K562 (cell line): Measurements from ENCODE around the gene GPN3. TPM values are rescaled to one million over a fixed set of nuclear protein-coding genes. Genes with fewer than 3 reads are reported as not detected.
A peak's percentile ranks its signal among the peaks of the same experiment; 100 is the strongest.
"Not testable (repeated sequence)": the region's sequence is repeated elsewhere in the genome, so short reads cannot be mapped to it uniquely, and the experiment has no call there.

Experiments used
- ATAC-seq: fragments of 200-7000 bp; cut with Tn5 transposase; 3 replicates; pipeline ENCODE4 v1.9.1; 2020; ENCODE audit warnings: moderate library complexity
- BruUV-seq: library from RNA; stranded (reverse); fragments of 400-500 nt; replicated peaks from 2 replicates; lab custom pipeline; 2021; lab: Mats Ljungman, UMichigan
- CTCF ChIA-PET: fragments of 300-600 bp; formaldehyde crosslinking; extraction: SDS; loops from one replicate; lab custom pipeline; 2021; ENCODE audit warnings: low intra/inter-chr PET ratio; lab: Yijun Ruan, JAX
- POLR2A ChIA-PET: fragments of 300-600, 350-650 bp; sonication (Branson Sonifier 250); formaldehyde crosslinking; extraction: SDS; loops from one replicate; lab custom pipeline; 2021; ENCODE audit warnings: antibody characterized with exemption, inconsistent platforms; lab: Yijun Ruan, JAX
- DNase-seq, 4 experiments: peaks; one replicate each; pipeline versions ENCODE4 v3.0.0 to v3.0.0-alpha.2; 2011 to 2018; ENCODE audit warnings: low spot score in 3 of 4, mixed read lengths in 3 of 4; ENCODE audit errors: extremely low read depth in 1 of 4
- FAIRE-seq: peaks from 2 replicates; lab custom pipeline; 2011; peaks lifted over from hg19 to GRCh38; lab: Jason Lieb, UNC
- H2AFZ ChIP-seq: 2 replicates; pipeline ENCODE4 v1.6.0; 2011; ENCODE audit warnings: low read depth, low read length, control low read depth, inconsistent platforms
- H3K27ac ChIP-seq: fragments of 200-600 bp; 3 replicates; pipeline ENCODE4 v1.8.0; 2011; ENCODE audit warnings: low read depth, mild to moderate bottlenecking, control low read depth, inconsistent platforms, low read length, moderate library complexity, mixed read lengths; ENCODE audit errors: extremely low read depth
- H3K27me3 ChIP-seq, 2 experiments: fragments of 300-600 bp in 1 of 2; 2 replicates in 1 of 2; 3 replicates in 1 of 2; pipeline versions ENCODE4 v1.6.0 to v1.8.0; 2011; ENCODE audit warnings: inconsistent platforms in 2 of 2, low read length in 2 of 2, mild to moderate bottlenecking in 1 of 2, mixed read lengths in 1 of 2, moderate library complexity in 1 of 2; ENCODE audit not compliant: control insufficient read depth in 2 of 2, insufficient read depth in 2 of 2
- H3K36me3 ChIP-seq: fragments of 300-600 bp; 3 replicates; pipeline ENCODE4 v1.8.0; 2011; ENCODE audit warnings: mild to moderate bottlenecking, low read length, inconsistent platforms; ENCODE audit not compliant: control insufficient read depth, insufficient read depth
- H3K4me1 ChIP-seq, 2 experiments: fragments of 200-600 bp in 1 of 2; replicated peaks in 1 of 2; 2 replicates in 1 of 2; 3 replicates in 1 of 2; pipeline versions ENCODE4 v1.5.1 to v1.8.0; 2011; ENCODE audit warnings: inconsistent platforms in 2 of 2, low read length in 2 of 2, mild to moderate bottlenecking in 1 of 2, mixed read lengths in 1 of 2, moderate library complexity in 1 of 2; ENCODE audit not compliant: control insufficient read depth in 2 of 2, insufficient read depth in 2 of 2
- H3K4me2 ChIP-seq: 2 replicates; pipeline ENCODE4 v1.6.1; 2011; ENCODE audit warnings: low read length, control low read depth, inconsistent platforms, mixed read lengths; ENCODE audit not compliant: insufficient read depth
- H3K4me3 ChIP-seq: fragments of 200-600 bp; sonication (generic), shearing (Covaris generic); 2 replicates; pipeline ENCODE4 v1.5.1; 2016; ENCODE audit warnings: control low read depth, inconsistent platforms
- H3K79me2 ChIP-seq: fragments of 200-600 bp; 3 replicates; pipeline ENCODE4 v1.8.0; 2011; ENCODE audit warnings: low read length, inconsistent platforms; ENCODE audit not compliant: control insufficient read depth, insufficient read depth
- H3K9ac ChIP-seq, 2 experiments: 2 replicates each; pipeline versions ENCODE4 v1.6.0 to v1.6.1; 2011; ENCODE audit warnings: low read depth in 2 of 2, low read length in 2 of 2, control low read depth in 1 of 2, inconsistent platforms in 1 of 2, mild to moderate bottlenecking in 1 of 2, mixed read lengths in 1 of 2; ENCODE audit not compliant: insufficient read depth in 1 of 2
- H3K9me1 ChIP-seq: one replicate; pipeline ENCODE4 v1.6.0; 2011; ENCODE audit warnings: inconsistent platforms, mild to moderate bottlenecking, low read length, moderate library complexity; ENCODE audit not compliant: control insufficient read depth, insufficient read depth
- H3K9me3 ChIP-seq: replicated peaks from 2 replicates; pipeline ENCODE4 v1.5.1; 2011; ENCODE audit warnings: low read depth, low read length, inconsistent platforms; ENCODE audit not compliant: control insufficient read depth, insufficient read depth
- H4K20me1 ChIP-seq: replicated peaks from 2 replicates; pipeline ENCODE4 v1.6.1; 2011; ENCODE audit warnings: low read length, inconsistent platforms, mixed read lengths; ENCODE audit not compliant: control insufficient read depth, insufficient read depth
- ADNP ChIP-seq: fragments of 200-800 bp; sonication (Bioruptor generic); IDR thresholded peaks from 2 replicates; pipeline ENCODE4 v1.6.1; 2016; ENCODE audit warnings: missing genetic modification characterization, missing compliant biosample characterization
- ATF7 ChIP-seq: fragments of 450-650 bp; IDR thresholded peaks from 2 replicates; pipeline ENCODE4 v1.7.1; 2014; ENCODE audit warnings: mild to moderate bottlenecking, moderate library complexity
- GABPA ChIP-seq: fragments of 200-800 bp; sonication (Bioruptor generic); conservative IDR thresholded peaks from 2 replicates; pipeline ENCODE4 v1.6.1; 2016; ENCODE audit warnings: low read depth, missing genetic modification characterization, missing compliant biosample characterization
- STAT5A ChIP-seq: IDR thresholded peaks from 2 replicates; pipeline ENCODE4 v1.6.1; 2012; ENCODE audit warnings: low read length, inconsistent platforms, borderline replicate concordance
- ZBED1 ChIP-seq: IDR thresholded peaks from 2 replicates; pipeline ENCODE4 v1.6.1; 2014
- WGBS: fragments of 100-300 bp; shearing (Covaris generic); methylation state at CpG from one replicate; pipeline ENCODE4 v1.1.6; 2016; ENCODE audit warnings: low coverage, mixed read lengths; ENCODE audit not compliant: insufficient coverage; ENCODE audit errors: missing lambda C conversion rate; 5-methylcytosine and 5-hydroxymethylcytosine counted together
- in situ Hi-C: fragments of 300-500 bp; cut with MboI; formaldehyde crosslinking; loops from 4 replicates; pipeline ENCODE4 v1.15.0; 2018; ENCODE audit warnings: inconsistent platforms, mixed read lengths
- intact Hi-C: fragments of 100-400 bp; cut with micrococcal nuclease; formaldehyde crosslinking; loops from 2 replicates; pipeline ENCODE4 v1.14.2; 2022
- polyA plus RNA-seq, 8 experiments: library from polyadenylated mRNA; depleted of rRNA in 4 of 8; stranded (reverse) in 5 of 8; unstranded in 3 of 8; fragments of >200 nt; fragmentation: Nextera tagmentation in 2 of 8; fragmentation: Illumina TruSeq in 1 of 8; extraction: Ambion mirVana in 2 of 8; extraction: Trizol in 1 of 8; gene quantifications; 2 replicates each; pipeline versions ENCODE4 v1.2.1 to v1.2.3, GENCODE V29; 2011 to 2014; ENCODE audit warnings: inconsistent platforms in 1 of 8, missing spikeins in 1 of 8
- total RNA-seq, 7 experiments: library from RNA; depleted of rRNA in 6 of 7; stranded (reverse); fragments of >200 nt in 6 of 7; fragmentation: Illumina TruSeq in 2 of 7; extraction: Trizol in 2 of 7; gene quantifications; 2 replicates each; pipeline versions ENCODE4 v1.2.1 to v1.2.3, GENCODE V29; 2011 to 2021; ENCODE audit warnings: low replicate concordance in 1 of 7
- TF ChIP-seq, protein P1 (sequence below), 2 experiments: IDR thresholded peaks; 2 replicates each; pipeline ENCODE4 v1.6.1; 2012; ENCODE audit warnings: improper control_type of control experiment in 2 of 2, low read depth in 2 of 2, low read length in 2 of 2, borderline replicate concordance in 1 of 2

GPN3 gene
- total and polyA plus RNA-seq, 9 of the 15 experiments (the other 6 are each of a cell fraction or from before 2014, with no cell fraction given): 35.8 to 123 (median 64.2) TPM

DNA sequence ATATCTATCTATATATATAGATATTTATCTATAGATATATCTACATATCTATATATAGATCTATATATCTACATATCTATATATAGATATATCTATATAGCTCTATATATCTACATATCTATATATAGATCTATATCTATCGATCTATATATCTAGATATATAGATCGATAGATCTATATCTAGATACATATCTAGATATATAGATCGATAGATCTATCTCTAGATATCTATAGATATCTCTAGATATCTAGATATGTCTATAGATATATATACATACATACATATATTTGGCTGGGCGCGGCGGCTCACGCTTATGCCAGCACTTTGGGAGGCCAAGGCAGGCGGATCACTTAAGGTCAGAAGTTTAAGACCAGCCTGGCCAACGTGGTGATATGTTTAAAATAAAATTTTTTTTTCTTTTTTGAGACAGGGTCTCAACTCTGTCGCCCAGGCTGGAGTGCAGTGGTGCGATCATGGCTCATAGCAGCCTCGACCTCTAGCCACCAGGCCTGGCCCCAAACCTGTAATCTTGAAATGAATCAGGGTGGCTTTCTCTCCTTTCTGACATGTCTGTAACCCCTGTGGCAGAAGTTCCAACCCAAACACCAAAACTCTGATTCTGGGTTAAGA lies 36.0 kb downstream of the GPN3 start (continued):
- TF ChIP-seq, protein P1, sequence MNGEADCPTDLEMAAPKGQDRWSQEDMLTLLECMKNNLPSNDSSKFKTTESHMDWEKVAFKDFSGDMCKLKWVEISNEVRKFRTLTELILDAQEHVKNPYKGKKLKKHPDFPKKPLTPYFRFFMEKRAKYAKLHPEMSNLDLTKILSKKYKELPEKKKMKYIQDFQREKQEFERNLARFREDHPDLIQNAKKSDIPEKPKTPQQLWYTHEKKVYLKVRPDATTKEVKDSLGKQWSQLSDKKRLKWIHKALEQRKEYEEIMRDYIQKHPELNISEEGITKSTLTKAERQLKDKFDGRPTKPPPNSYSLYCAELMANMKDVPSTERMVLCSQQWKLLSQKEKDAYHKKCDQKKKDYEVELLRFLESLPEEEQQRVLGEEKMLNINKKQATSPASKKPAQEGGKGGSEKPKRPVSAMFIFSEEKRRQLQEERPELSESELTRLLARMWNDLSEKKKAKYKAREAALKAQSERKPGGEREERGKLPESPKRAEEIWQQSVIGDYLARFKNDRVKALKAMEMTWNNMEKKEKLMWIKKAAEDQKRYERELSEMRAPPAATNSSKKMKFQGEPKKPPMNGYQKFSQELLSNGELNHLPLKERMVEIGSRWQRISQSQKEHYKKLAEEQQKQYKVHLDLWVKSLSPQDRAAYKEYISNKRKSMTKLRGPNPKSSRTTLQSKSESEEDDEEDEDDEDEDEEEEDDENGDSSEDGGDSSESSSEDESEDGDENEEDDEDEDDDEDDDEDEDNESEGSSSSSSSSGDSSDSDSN (IDR thresholded peaks at IDR 0.05; ENCODE audit: borderline replicate concordance in 1 of 2, low read depth in 2 of 2, low read length in 2 of 2): no peak
- TF ChIP-seq ATF7: no peak
- TF ChIP-seq STAT5A: no peak
- peak; percentile 17; the same call in 1 of the 2 replicates for TF ChIP-seq ADNP (tag)
- no peak for TF ChIP-seq ZBED1
- TF ChIP-seq GABPA (tag): 0 out of 2 replicates have a peak, but pooled peaks have one; percentile 14
- TF ChIP-seq, all 486 proteins: peak for 5

DNA sequence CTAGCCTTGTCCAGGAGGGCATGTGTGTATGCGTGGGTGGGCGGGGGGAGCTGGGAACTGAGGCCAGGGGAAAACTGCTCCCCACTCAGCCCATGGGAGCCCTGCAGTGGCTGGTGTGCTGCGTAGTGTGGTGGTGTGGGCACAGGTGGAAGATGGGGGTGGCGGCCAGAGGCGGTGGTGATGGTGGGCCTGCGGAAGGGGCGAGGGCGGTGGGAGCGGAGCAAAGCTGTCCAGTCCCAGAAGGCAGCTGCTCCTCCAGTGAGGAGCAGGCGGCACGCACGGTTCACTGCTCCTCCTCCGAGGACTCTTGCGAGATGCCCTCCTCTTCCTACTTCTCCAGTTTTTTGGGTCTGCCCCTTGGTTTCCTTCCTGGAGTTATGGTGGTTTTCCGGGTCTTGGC lies 38.4 kb downstream of the GPN3 start:
- ATAC-seq, H3K9me1 ChIP-seq, H3K9ac ChIP-seq, POLR2A ChIA-PET, H3K79me2 ChIP-seq, CTCF ChIA-PET, H3K36me3 ChIP-seq, H3K4me3 ChIP-seq, H3K27me3 ChIP-seq, H4K20me1 ChIP-seq, H3K27ac ChIP-seq, H3K4me2 ChIP-seq, H2AFZ ChIP-seq, FAIRE-seq, BruUV-seq, DNase-seq, H3K9me3 ChIP-seq: not testable (repeated sequence)
- 85% methylated on average over 8 of the region's 15 CpGs for WGBS
- in situ Hi-C loops (loop anchor here (5.0 to 10.0 kb wide), 2 partner anchors 62 to 325 kb away; no protein-coding TSS in a partner anchor), intact Hi-C loops (loop anchor here (5.0 kb wide), 1 partner anchor 42 kb away; no protein-coding TSS in a partner anchor)
- peaks cover 7 to 18% of the 10 kb centered on the region in 2 experiments; a peak in 4 of 5 replicates for H3K4me1 ChIP-seq
